Measurements from ENCODE around the gene C11orf91. TPM values are rescaled to one million over a fixed set of nuclear protein-coding genes. Genes with fewer than 3 reads are reported as not detected.

The C11orf91 gene
- total RNA-seq = not detected in 2 replicates

GRCh38 chr11:33700502-33701271 is at the start of gene C11orf91:
C11orf91 (minus strand) TSS chr11:33700826; CDS start chr11:33700740, 86 bp downstream.

GRCh38 chr11:33736148-33736812 is 35.7 kb upstream of the C11orf91 start, which contains the start of gene CD59:
CD59 (minus strand) TSS chr11:33736423; CDS start chr11:33722445, 13,978 bp downstream.

Other genes starting within 250 kb of the C11orf91 start
- 95.3 and 376 TPM in 2 replicates for gene CD59, start 35.6 kb upstream of the C11orf91 start, total RNA-seq
- 26.7 and 43.7 TPM in 2 replicates for gene FBXO3, start 73.7 kb upstream of the C11orf91 start, total RNA-seq
- 0.34 and 0.93 TPM in 2 replicates for gene LMO2, start 191.2 kb upstream of the C11orf91 start, total RNA-seq

Measured in nasal cavity respiratory epithelium epithelial cell of viscerocranial mucosa (primary cell).